HepG2 (cell line): ENCODE results near the gene AP3B1. TPM values are rescaled to one million over a fixed set of nuclear protein-coding genes. Genes with fewer than 3 reads are reported as not detected.

Source experiments
- ATAC-seq: fragments of 200-7000 bp; cut with Tn5 transposase; 3 replicates; pipeline ENCODE4 v1.9.1; 2020; ENCODE audit warnings: mild to moderate bottlenecking, moderate library complexity
- BruUV-seq: library from RNA; stranded (reverse); fragments of 400-500 nt; replicated peaks from 2 replicates; lab custom pipeline; 2021; lab: Mats Ljungman, UMichigan
- CTCF ChIA-PET: fragments of 300-600 bp; formaldehyde crosslinking; extraction: SDS; loops from one replicate; lab custom pipeline; 2021; ENCODE audit warnings: low total read pairs, inconsistent platforms, low intra/inter-chr PET ratio; lab: Yijun Ruan, JAX
- POLR2A ChIA-PET: fragments of 350-600 bp; sonication (Branson Sonifier 250); formaldehyde crosslinking; loops from one replicate; lab custom pipeline; 2020; ENCODE audit warnings: antibody characterized with exemption, inconsistent platforms; lab: Yijun Ruan, JAX
- DNase-seq: peaks from one replicate; pipeline ENCODE4 v3.0.0-alpha.2; 2015; ENCODE audit warnings: low spot score
- FAIRE-seq: peaks from 3 replicates; lab custom pipeline; 2011; peaks lifted over from hg19 to GRCh38; lab: Jason Lieb, UNC
- H2AFZ ChIP-seq: one replicate; pipeline ENCODE4 v1.6.1; 2011; ENCODE audit warnings: low read length, inconsistent platforms
- H3K27ac ChIP-seq: fragments of 300-600 bp; 3 replicates; pipeline ENCODE4 v1.8.0; 2011; ENCODE audit warnings: mixed run types, mild to moderate bottlenecking, mixed read lengths, low read length, inconsistent platforms; ENCODE audit not compliant: insufficient read depth; ENCODE audit errors: extremely low read length
- H3K27me3 ChIP-seq, 2 experiments: fragments of 200-600 bp in 1 of 2; 2 replicates in 1 of 2; 3 replicates in 1 of 2; pipeline versions ENCODE4 v1.6.0 to v1.8.0; 2011; ENCODE audit warnings: low read length in 2 of 2, mild to moderate bottlenecking in 2 of 2, moderate library complexity in 2 of 2, inconsistent platforms in 1 of 2; ENCODE audit not compliant: insufficient read depth in 2 of 2, control insufficient read depth in 1 of 2
- H3K36me3 ChIP-seq, 2 experiments: fragments of 200-600 bp in 1 of 2; replicated peaks in 1 of 2; 2 replicates in 1 of 2; 3 replicates in 1 of 2; pipeline versions ENCODE4 v1.5.1 to v1.8.0; 2011; ENCODE audit warnings: low read length in 2 of 2, inconsistent platforms in 1 of 2; ENCODE audit not compliant: insufficient read depth in 2 of 2, control insufficient read depth in 1 of 2
- H3K4me1 ChIP-seq: 2 replicates; pipeline ENCODE4 v1.5.1; 2012; ENCODE audit warnings: low read length, inconsistent platforms; ENCODE audit not compliant: insufficient read depth
- H3K4me2 ChIP-seq: 2 replicates; pipeline ENCODE4 v1.6.0; 2011; ENCODE audit warnings: low read depth, low read length, inconsistent platforms
- H3K4me3 ChIP-seq, 3 experiments: fragments of 200-600 bp in 1 of 3; sonication (generic), shearing (Covaris generic) in 1 of 3; replicated peaks in 1 of 3; 2 replicates each; pipeline ENCODE4 v1.5.1; 2011 to 2016; ENCODE audit warnings: low read length in 3 of 3, inconsistent platforms in 2 of 3, low read depth in 2 of 3, mild to moderate bottlenecking in 2 of 3, control low read depth in 1 of 3, mixed read lengths in 1 of 3; ENCODE audit not compliant: insufficient read depth in 1 of 3
- H3K79me2 ChIP-seq: one replicate; pipeline ENCODE4 v1.6.1; 2011; ENCODE audit warnings: low read length, inconsistent platforms; ENCODE audit not compliant: insufficient read depth
- H3K9ac ChIP-seq: 2 replicates; pipeline ENCODE4 v1.6.0; 2011; ENCODE audit warnings: mild to moderate bottlenecking, low read depth, low read length, inconsistent platforms; ENCODE audit not compliant: insufficient read depth
- H3K9me3 ChIP-seq: 2 replicates; pipeline ENCODE4 v1.5.1; 2012; ENCODE audit warnings: mild to moderate bottlenecking, low read length
- H4K20me1 ChIP-seq: 2 replicates; pipeline ENCODE4 v1.6.0; 2011; ENCODE audit warnings: inconsistent platforms, mild to moderate bottlenecking, low read length, moderate library complexity; ENCODE audit not compliant: insufficient read depth
- DMAP1 ChIP-seq: IDR thresholded peaks from 2 replicates; pipeline ENCODE4 v1.6.1; 2016
- HHEX ChIP-seq: IDR thresholded peaks from 2 replicates; pipeline ENCODE4 v1.6.1; 2016; ENCODE audit warnings: control low read depth
- HNF4A ChIP-seq: sonication (generic); formaldehyde crosslinking; IDR thresholded peaks from 2 replicates; pipeline ENCODE4 v1.4.0; 2020; ENCODE audit warnings: missing genetic modification reagents
- SMAD1 ChIP-seq: sonication (generic); formaldehyde crosslinking; IDR thresholded peaks from 2 replicates; pipeline ENCODE4 v1.4.0; 2020; ENCODE audit warnings: missing genetic modification reagents, low read depth, mild to moderate bottlenecking, borderline replicate concordance
- SNAI1 ChIP-seq: sonication (generic); formaldehyde crosslinking; IDR thresholded peaks from 2 replicates; pipeline ENCODE4 v1.5.0; 2020; ENCODE audit warnings: mild to moderate bottlenecking, missing genetic modification reagents, borderline replicate concordance
- SNAPC2 ChIP-seq: sonication (generic); formaldehyde crosslinking; IDR thresholded peaks from 2 replicates; pipeline ENCODE4 v1.8.1; 2022; ENCODE audit warnings: mild to moderate bottlenecking, missing genetic modification reagents
- SOX13 ChIP-seq, 3 experiments: fragments of 450-650 bp in 1 of 3; sonication (generic) in 1 of 3; formaldehyde crosslinking in 1 of 3; IDR thresholded peaks in 2 of 3; conservative IDR thresholded peaks in 1 of 3; 2 replicates each; pipeline versions ENCODE4 v1.5.0 to v1.6.1; 2016 to 2020; ENCODE audit warnings: antibody characterized with exemption in 1 of 3, mild to moderate bottlenecking in 1 of 3, missing compliant biosample characterization in 1 of 3, missing genetic modification reagents in 1 of 3, moderate library complexity in 1 of 3
- ZEB1 ChIP-seq: IDR thresholded peaks from 2 replicates; pipeline ENCODE4 v1.6.1; 2012; ENCODE audit warnings: mild to moderate bottlenecking, low read depth, inconsistent platforms; ENCODE audit not compliant: insufficient replicate concordance
- ZFX ChIP-seq: sonication (generic); formaldehyde crosslinking; IDR thresholded peaks from 2 replicates; pipeline ENCODE4 v1.4.0; 2020; ENCODE audit warnings: mild to moderate bottlenecking, low read depth, missing genetic modification reagents, moderate library complexity
- ZNF460 ChIP-seq: sonication (generic); formaldehyde crosslinking; IDR thresholded peaks from 2 replicates; pipeline ENCODE4 v1.5.1; 2020; ENCODE audit warnings: missing genetic modification reagents, mild to moderate bottlenecking, borderline replicate concordance
- ZNF616 ChIP-seq: sonication (generic); formaldehyde crosslinking; IDR thresholded peaks from 2 replicates; pipeline ENCODE4 v1.5.0; 2020; ENCODE audit warnings: low read depth, mild to moderate bottlenecking, missing genetic modification reagents
- ZNF768 ChIP-seq: sonication (generic); formaldehyde crosslinking; IDR thresholded peaks from 2 replicates; pipeline ENCODE4 v1.4.0; 2020; ENCODE audit warnings: missing genetic modification reagents
- in situ Hi-C: cut with HindIII; loops from 2 replicates; pipeline ENCODE4 v1.10.0; 2017; ENCODE audit warnings: low pct_unique_long_range_greater_than_20kb; ENCODE audit not compliant: extremely low pct_ligation_motif_present
- intact Hi-C: fragments of 100-400 bp; cut with micrococcal nuclease; formaldehyde crosslinking; loops from one replicate; pipeline ENCODE4 v1.10.0; 2022; ENCODE audit not compliant: unreplicated experiment
- polyA plus RNA-seq, 8 experiments: library from polyadenylated mRNA; depleted of rRNA in 3 of 8; stranded (reverse) in 7 of 8; unstranded in 1 of 8; fragments of >200 nt; fragmentation: Illumina TruSeq in 4 of 8; extraction: Trizol in 4 of 8; gene quantifications; 2 replicates each; pipeline versions ENCODE4 v1.2.1 to v1.2.3, GENCODE V29; 2011 to 2016; ENCODE audit warnings: low read depth in 4 of 8, missing spikeins in 1 of 8, mixed read lengths in 1 of 8; ENCODE audit not compliant: insufficient read depth in 1 of 8
- total RNA-seq, 5 experiments: library from RNA; depleted of rRNA; stranded (reverse); fragments of >200 nt; fragmentation: Illumina TruSeq; extraction: Trizol; gene quantifications; 2 replicates each; pipeline ENCODE4 v1.2.3, GENCODE V29; 2016; ENCODE audit warnings: low read depth in 1 of 5
- TF ChIP-seq, protein P1 (sequence below): sonication (generic); formaldehyde crosslinking; IDR thresholded peaks from 2 replicates; pipeline ENCODE4 v1.8.0; 2022; ENCODE audit warnings: mild to moderate bottlenecking, missing genetic modification reagents; ENCODE audit not compliant: insufficient replicate concordance
- TF ChIP-seq, protein P2 (sequence below): IDR thresholded peaks from 2 replicates; pipeline ENCODE4 v1.6.1; 2016
- TF ChIP-seq, protein P3 (sequence below): sonication (generic); formaldehyde crosslinking; IDR thresholded peaks from 2 replicates; pipeline ENCODE4 v1.4.0; 2020; ENCODE audit warnings: missing genetic modification reagents
- TF ChIP-seq, protein P4 (sequence below): sonication (generic); formaldehyde crosslinking; IDR thresholded peaks from 2 replicates; pipeline ENCODE4 v1.4.0; 2020; ENCODE audit warnings: missing genetic modification reagents

Gene AP3B1
- total and polyA plus RNA-seq, 2 of the 13 experiments (the other 11 are each of a cell fraction or from before 2014, with no cell fraction given) = 37.7 to 51.2 TPM

DNA sequence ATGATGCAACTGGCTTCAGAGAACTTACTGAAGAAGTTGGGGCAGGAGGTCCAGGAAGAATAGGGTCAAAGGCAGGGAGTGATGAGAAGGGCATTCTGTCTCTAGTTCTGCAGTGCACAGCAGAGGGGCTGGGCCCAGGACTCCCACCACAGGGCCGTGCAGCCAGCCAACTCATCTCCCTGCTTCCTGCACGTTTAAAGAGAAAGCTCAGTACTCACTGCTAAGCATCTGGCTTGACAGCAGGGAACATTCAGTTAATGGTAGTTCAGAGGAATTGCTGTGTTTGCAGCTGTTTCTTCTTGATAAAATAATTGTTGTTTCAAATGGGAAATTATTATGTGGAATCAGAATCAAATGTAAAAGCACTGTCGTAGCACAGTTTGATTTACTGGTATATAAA, 40.3 kb upstream of the AP3B1 start (continued):
- TF ChIP-seq SMAD1 (CRISPR knock-in tag) (no peak), ZNF616 (CRISPR knock-in tag) (no peak), DMAP1 (no peak), ZEB1 (no peak), ZNF768 (CRISPR knock-in tag) (no peak), ZFX (CRISPR knock-in tag) (no peak)
- TF ChIP-seq, protein P1, sequence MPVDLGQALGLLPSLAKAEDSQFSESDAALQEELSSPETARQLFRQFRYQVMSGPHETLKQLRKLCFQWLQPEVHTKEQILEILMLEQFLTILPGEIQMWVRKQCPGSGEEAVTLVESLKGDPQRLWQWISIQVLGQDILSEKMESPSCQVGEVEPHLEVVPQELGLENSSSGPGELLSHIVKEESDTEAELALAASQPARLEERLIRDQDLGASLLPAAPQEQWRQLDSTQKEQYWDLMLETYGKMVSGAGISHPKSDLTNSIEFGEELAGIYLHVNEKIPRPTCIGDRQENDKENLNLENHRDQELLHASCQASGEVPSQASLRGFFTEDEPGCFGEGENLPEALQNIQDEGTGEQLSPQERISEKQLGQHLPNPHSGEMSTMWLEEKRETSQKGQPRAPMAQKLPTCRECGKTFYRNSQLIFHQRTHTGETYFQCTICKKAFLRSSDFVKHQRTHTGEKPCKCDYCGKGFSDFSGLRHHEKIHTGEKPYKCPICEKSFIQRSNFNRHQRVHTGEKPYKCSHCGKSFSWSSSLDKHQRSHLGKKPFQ = no peak
- TF ChIP-seq, protein P2, sequence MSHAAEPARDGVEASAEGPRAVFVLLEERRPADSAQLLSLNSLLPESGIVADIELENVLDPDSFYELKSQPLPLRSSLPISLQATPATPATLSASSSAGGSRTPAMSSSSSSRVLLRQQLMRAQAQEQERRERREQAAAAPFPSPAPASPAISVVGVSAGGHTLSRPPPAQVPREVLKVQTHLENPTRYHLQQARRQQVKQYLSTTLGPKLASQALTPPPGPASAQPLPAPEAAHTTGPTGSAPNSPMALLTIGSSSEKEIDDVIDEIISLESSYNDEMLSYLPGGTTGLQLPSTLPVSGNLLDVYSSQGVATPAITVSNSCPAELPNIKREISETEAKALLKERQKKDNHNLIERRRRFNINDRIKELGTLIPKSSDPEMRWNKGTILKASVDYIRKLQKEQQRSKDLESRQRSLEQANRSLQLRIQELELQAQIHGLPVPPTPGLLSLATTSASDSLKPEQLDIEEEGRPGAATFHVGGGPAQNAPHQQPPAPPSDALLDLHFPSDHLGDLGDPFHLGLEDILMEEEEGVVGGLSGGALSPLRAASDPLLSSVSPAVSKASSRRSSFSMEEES (CRISPR knock-in tag) = no peak
- TF ChIP-seq, protein P3, sequence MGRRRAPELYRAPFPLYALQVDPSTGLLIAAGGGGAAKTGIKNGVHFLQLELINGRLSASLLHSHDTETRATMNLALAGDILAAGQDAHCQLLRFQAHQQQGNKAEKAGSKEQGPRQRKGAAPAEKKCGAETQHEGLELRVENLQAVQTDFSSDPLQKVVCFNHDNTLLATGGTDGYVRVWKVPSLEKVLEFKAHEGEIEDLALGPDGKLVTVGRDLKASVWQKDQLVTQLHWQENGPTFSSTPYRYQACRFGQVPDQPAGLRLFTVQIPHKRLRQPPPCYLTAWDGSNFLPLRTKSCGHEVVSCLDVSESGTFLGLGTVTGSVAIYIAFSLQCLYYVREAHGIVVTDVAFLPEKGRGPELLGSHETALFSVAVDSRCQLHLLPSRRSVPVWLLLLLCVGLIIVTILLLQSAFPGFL (CRISPR knock-in tag) = no peak
- TF ChIP-seq, all 625 proteins: peak for 0

DNA sequence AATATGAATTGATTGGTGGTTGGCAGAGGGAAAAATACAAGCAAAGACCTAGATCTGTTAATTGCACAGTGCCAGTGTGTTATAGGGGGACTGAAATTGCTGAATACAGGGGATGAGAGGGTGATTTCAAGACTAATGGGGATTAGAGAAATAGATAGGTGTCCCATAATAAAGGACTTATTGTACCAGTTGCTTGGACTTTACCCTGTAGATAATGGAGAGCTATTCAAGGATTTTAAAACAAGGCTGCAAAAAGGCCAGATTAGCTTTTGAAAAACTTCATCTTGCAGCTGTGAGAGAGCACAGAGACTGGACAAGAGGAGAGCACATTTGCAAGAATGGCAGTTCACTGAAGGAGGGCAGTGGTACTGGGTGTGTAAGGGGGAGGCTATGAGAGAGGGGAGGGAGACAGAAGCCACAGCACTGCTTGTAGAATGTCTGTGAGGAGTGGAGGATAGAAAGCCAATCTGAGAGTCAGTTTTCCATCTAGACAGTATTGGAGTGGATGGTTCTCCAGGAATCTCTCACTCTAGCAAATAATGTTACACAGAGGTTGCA, 37.1 kb upstream of the AP3B1 start:
- no peak for TF ChIP-seq HHEX (CRISPR knock-in tag)
- no peak for TF ChIP-seq SNAPC2
- no peak for TF ChIP-seq ZNF460 (CRISPR knock-in tag)
- TF ChIP-seq HNF4A (CRISPR knock-in tag) = peak; percentile 24; the same call in 1 of the 2 replicates
- no peak for TF ChIP-seq SOX13 (IDR thresholded peaks at IDR 0.05)
- peak in 1 of 2 experiments; percentile 17; a peak in 1 of 4 replicates for TF ChIP-seq SOX13 (CRISPR knock-in tag; conservative IDR thresholded peaks at IDR 0.05 in 1 of 2, IDR thresholded peaks at IDR 0.05 in 1 of 2)
- no peak for TF ChIP-seq SNAI1
- TF ChIP-seq, protein P4, sequence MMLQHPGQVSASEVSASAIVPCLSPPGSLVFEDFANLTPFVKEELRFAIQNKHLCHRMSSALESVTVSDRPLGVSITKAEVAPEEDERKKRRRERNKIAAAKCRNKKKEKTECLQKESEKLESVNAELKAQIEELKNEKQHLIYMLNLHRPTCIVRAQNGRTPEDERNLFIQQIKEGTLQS = no peak
- FAIRE-seq = peak; percentile 26

More for the DNA sequence above, 37.1 kb upstream of the AP3B1 start:
- Histone ChIP-seq H3K4me1 (peaks cover 14% of the 10 kb centered on the region), H4K20me1 (no peaks in the 10 kb centered on the region), H3K27ac (no peak overlapping the region), H2AFZ (no peak overlapping the region), H3K27me3 (no peaks in the 10 kb centered on the region; a peak in 1 of 5 replicates), H3K4me3 (no peak overlapping the region), H3K9me3 (no peaks in the 10 kb centered on the region), H3K4me2 (peak overlapping the region; percentile 57), H3K9ac (no peak overlapping the region), H3K36me3 (no peaks in the 10 kb centered on the region), H3K79me2 (no peaks in the 10 kb centered on the region)
- intact Hi-C loops = no loop called here
- POLR2A ChIA-PET = no interaction called here
- DNase-seq = peak; percentile 51
- in situ Hi-C loops = no loop called here
- no TSS peak for BruUV-seq
- peak; percentile 75 for ATAC-seq
- CTCF ChIA-PET = no interaction called here
